BLaER1 (cell line): ENCODE measurements around the gene INHBA.

Source experiments
- H3K27ac ChIP-seq: shearing (Covaris generic); formaldehyde crosslinking; 2 replicates; pipeline ENCODE4 v1.8.1; 2022
- H3K27me3 ChIP-seq: shearing (Covaris generic); formaldehyde crosslinking; 2 replicates; pipeline ENCODE4 v1.8.1; 2022
- H3K36me3 ChIP-seq: shearing (Covaris generic); formaldehyde crosslinking; 2 replicates; pipeline ENCODE4 v1.8.1; 2022
- H3K4me1 ChIP-seq: shearing (Covaris generic); formaldehyde crosslinking; 2 replicates; pipeline ENCODE4 v1.8.1; 2022
- H3K4me2 ChIP-seq: shearing (Covaris generic); formaldehyde crosslinking; 2 replicates; pipeline ENCODE4 v1.8.1; 2022
- H3K4me3 ChIP-seq: shearing (Covaris generic); formaldehyde crosslinking; 2 replicates; pipeline ENCODE4 v1.8.1; 2022
- H3K9ac ChIP-seq: shearing (Covaris generic); formaldehyde crosslinking; 2 replicates; pipeline ENCODE4 v1.8.1; 2022
- H3K9me3 ChIP-seq: shearing (Covaris generic); formaldehyde crosslinking; 2 replicates; pipeline ENCODE4 v1.8.1; 2022
- H4K20me1 ChIP-seq: shearing (Covaris generic); formaldehyde crosslinking; 2 replicates; pipeline ENCODE4 v1.8.1; 2022
- Cebpa-rat ChIP-seq: shearing (Covaris generic); IDR thresholded peaks from 2 replicates; pipeline ENCODE4 v1.8.1; 2022

Gene INHBA

DNA sequence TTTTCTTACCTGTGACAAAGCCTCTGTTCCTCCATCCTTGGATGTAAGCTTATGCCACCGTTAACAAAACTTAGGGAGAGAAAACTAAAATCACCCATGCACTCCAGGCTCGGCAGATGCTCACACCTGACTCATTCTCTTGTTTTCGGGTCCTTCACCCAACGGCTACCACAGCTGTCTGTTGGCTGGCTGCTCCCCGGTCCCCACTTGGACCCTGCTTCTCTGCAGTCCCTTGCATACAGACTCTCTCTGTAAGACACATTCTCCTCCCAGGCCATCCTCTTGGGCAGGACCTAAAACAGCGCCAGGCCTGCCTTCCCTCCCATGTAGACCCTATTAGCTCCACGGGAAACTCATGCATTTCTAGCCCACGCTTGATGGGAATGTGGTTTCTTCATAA is 12.1 kb upstream of the INHBA start:
- no peak for TF ChIP-seq Cebpa-rat
- Histone ChIP-seq H3K4me2 (no peak overlapping the region), H3K4me3 (no peak overlapping the region), H4K20me1 (no peaks in the 10 kb centered on the region), H3K27me3 (no peaks in the 10 kb centered on the region), H3K9ac (no peak overlapping the region), H3K36me3 (no peaks in the 10 kb centered on the region), H3K9me3 (no peaks in the 10 kb centered on the region), H3K4me1 (no peaks in the 10 kb centered on the region), H3K27ac (no peak overlapping the region)

DNA sequence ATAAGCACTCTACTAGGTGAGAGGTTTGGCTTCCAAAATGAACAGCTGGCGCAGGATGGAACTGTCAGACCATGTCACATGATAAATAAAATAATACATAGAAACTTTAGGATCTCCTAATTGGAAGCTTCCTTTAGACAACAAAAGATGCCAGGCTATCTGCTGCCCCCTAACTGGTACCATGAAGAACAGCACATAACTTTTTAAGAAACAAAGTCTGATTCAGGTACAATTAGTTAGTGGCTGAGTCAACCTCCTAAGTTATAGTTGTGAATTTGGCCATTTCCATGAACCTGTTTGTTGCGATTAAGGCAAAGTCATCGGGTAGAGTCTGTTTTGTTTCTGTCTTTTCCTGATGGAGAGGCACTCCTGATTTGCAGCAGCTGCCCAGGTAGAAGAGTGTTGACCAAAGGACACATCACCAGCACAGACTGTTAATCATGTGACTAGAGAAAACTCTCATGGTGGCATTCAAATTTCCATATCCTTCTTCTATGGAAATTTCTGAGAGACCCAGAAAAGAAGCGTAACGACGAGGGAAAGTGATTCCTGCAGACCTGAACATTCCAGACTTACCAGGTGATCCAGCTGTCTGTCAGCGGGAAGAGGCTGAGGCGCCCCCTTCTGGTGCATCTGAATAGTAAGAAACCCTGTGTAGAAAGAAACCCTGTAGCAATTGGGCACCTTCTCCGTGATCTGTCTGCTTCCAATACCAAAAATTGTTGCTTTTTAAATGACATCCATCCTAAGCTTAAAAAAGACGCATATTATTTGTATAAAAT is 8.6 kb upstream of the INHBA start:
- Histone ChIP-seq H3K36me3 (no peaks in the 10 kb centered on the region), H3K27me3 (no peaks in the 10 kb centered on the region), H3K9ac (no peak overlapping the region), H3K4me3 (no peak overlapping the region), H3K4me2 (no peak overlapping the region), H3K27ac (no peak overlapping the region), H3K9me3 (no peaks in the 10 kb centered on the region), H3K4me1 (no peaks in the 10 kb centered on the region), H4K20me1 (no peaks in the 10 kb centered on the region)
- TF ChIP-seq Cebpa-rat: no peak

DNA sequence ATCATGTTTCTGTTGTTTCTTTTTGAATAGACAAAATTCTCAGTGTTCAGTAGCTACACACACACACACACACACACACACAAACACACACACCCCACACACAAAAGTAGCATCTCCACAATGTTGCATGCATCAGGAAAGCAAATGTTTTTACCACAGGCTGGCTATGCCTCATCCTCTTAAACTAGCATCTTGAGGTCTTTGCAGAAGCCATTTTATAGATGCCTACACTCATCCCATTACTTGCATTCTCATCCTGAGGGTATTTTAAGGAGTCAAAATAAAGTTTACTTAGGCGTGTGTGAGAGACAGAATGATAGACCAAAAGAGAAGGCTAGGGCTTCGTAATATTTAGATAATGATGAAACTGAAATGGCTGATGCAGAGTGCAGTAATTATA is 7.9 kb upstream of the INHBA start:
- no peak overlapping the region for H3K4me2 ChIP-seq
- no peaks in the 10 kb centered on the region for H3K27me3 ChIP-seq
- H3K9ac ChIP-seq: no peak overlapping the region
- no peaks in the 10 kb centered on the region for H3K9me3 ChIP-seq
- no peak overlapping the region for H3K4me3 ChIP-seq
- TF ChIP-seq Cebpa-rat: no peak
- H3K36me3 ChIP-seq: no peaks in the 10 kb centered on the region
- H4K20me1 ChIP-seq: no peaks in the 10 kb centered on the region
- H3K27ac ChIP-seq: no peak overlapping the region
- peaks cover 5% of the 10 kb centered on the region for H3K4me1 ChIP-seq

DNA sequence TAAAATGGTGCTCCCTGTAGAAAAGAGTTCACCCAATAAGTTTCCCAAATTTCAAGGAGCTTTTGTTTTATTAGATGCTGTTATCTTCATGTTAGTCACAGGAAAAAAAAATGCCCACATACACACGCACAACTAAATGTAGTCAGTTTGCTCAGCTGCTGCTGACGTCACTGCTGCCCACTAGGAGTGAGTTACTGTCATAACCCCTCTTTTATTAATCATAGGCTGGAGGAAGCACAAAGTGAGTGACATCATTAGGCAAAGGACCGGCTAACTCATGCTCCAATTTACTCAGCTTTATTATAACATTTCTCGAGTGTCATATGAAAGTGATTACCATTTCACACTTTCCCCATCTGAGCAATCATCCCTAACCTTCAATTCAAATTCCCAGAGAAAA is 6.7 kb upstream of the INHBA start:
- H3K9ac ChIP-seq: no peak overlapping the region
- TF ChIP-seq Cebpa-rat: no peak
- no peaks in the 10 kb centered on the region; the same call in 1 of the 2 replicates for H3K27me3 ChIP-seq
- H3K27ac ChIP-seq: no peak overlapping the region
- H3K4me1 ChIP-seq: peaks cover 15% of the 10 kb centered on the region
- H4K20me1 ChIP-seq: no peaks in the 10 kb centered on the region
- H3K9me3 ChIP-seq: no peaks in the 10 kb centered on the region
- no peak overlapping the region for H3K4me3 ChIP-seq
- H3K4me2 ChIP-seq: no peak overlapping the region
- H3K36me3 ChIP-seq: no peaks in the 10 kb centered on the region

DNA sequence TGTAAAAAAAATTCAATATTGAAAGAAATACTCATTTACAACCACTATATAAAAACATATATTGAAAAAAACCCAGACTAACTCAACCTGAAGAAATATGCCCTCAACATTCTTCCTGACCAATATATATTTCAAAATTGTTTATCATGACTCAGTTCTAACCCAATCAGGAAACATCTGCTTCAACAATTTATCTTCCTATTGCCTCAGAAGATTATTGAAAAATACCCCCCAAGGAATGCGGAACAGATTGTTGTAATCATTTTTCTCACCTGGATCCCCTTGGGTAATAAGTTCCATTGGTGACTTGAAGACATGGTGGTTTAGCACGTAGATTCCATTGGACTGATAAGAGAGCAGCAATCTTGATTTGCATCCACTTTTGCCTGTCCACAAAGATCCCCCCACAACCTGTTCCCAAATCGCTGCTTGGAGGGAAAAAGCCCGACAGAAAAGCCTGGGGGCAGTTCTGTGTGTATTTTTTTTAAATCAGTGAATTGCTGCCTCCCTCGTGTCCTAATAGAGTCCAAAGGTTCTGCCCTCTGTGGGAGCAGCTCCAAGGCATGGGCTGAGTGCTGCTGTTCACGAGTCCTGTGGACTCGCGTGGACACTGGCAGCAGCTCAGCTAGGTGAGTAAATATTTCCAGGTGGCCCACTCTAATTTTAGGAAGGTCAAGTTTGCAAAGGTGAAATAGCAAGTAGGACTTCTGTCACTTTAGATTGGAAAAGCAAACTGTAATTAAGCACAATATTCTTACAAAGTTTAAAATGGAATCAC is 5.9 kb upstream of the INHBA start:
- TF ChIP-seq Cebpa-rat: no peak
- Histone ChIP-seq H3K36me3 (no peaks in the 10 kb centered on the region), H3K4me3 (no peak overlapping the region), H3K4me1 (peaks cover 15% of the 10 kb centered on the region), H4K20me1 (no peaks in the 10 kb centered on the region), H3K27me3 (no peaks in the 10 kb centered on the region; the same call in 1 of the 2 replicates), H3K4me2 (no peak overlapping the region), H3K27ac (no peak overlapping the region), H3K9me3 (no peaks in the 10 kb centered on the region), H3K9ac (no peak overlapping the region)

DNA sequence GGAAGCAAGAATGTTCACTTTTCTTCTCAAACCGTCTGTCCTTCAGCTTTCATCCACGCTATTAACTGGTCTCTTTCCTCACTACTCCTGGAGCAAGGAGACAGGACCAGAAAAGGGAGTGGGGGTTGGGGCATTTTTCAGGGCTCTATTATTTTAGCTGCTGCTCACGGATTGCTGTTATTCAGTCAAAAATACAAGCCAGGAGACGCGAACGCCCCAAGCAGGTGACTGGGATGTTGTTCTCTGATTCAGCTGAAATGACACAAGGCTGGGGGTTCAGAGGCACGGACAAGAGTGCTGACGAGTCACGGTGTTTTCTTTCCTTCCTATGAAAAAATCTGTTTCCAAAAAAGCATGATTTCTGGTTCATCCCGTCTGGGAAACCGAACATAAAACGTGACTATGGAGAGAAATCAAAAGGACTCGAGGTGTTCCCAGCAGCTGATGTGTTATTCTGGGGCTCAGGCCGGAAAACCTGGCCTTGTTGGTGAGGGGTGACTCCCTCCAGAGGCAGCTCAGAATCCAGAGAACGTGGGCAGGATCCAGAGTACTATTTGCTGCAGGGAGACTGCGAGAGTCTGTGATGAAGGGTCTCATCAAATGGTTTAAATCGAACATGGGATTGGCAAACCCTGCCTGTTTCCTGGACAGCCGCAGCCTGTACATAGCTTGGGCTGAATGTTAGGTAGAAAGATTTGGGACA is 3.5 kb upstream of the INHBA start:
- TF ChIP-seq Cebpa-rat: no peak
- peaks cover 9% of the 10 kb centered on the region for H3K27me3 ChIP-seq
- H3K9ac ChIP-seq: no peak overlapping the region
- H3K27ac ChIP-seq: no peak overlapping the region
- no peak overlapping the region for H3K4me3 ChIP-seq
- peak overlapping the region; percentile 85 for H3K4me2 ChIP-seq
- H3K4me1 ChIP-seq: peaks cover 15% of the 10 kb centered on the region
- H3K9me3 ChIP-seq: no peaks in the 10 kb centered on the region
- H3K36me3 ChIP-seq: no peaks in the 10 kb centered on the region
- H4K20me1 ChIP-seq: no peaks in the 10 kb centered on the region

DNA sequence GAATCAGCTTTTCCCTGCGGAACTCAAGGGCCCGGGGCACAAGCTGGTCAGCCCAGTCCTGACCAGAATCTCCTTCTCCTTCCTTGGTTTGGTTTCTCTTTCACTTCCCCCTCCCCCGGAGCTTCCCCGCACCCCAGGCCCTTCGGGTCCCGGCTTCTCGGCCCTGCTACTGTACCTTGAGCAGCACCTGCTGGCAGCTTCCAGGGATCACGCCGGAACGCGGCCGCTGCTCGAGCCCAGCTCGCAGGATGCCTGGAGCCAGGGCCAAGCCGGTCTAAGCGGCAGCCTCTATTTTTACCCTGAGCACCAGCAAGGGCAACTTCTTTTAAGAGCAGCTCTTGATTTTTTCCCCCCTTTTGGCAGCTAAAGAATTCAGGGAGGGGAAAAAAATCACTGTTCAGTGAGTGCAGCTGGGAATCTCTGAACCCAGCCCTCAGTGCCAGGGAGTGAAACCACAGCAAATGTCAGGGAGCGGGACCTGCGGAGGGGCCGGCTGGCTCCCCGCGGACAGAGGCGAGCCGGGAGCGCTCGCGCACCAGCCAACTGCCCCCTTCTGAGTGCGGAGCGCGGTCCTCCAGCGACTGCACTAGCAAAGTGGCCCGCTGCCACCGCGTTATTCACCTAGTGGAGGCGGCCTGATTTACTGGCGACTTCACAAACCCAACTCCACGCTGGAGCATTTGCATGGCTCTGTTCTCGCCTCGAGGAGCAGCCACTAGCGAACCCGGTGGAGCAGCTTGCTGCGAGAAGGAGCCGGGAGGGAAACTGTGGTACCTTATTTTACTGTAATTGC is 2.4 kb upstream of the INHBA start:
- Histone ChIP-seq H3K36me3 (no peaks in the 10 kb centered on the region), H3K4me3 (peak overlapping the region; percentile 64), H3K27ac (no peak overlapping the region), H4K20me1 (no peaks in the 10 kb centered on the region), H3K9me3 (no peaks in the 10 kb centered on the region), H3K4me2 (peak overlapping the region; percentile 85), H3K9ac (peak overlapping the region; percentile 65), H3K4me1 (peaks cover 15% of the 10 kb centered on the region), H3K27me3 (peaks cover 17% of the 10 kb centered on the region)
- TF ChIP-seq Cebpa-rat: no peak

DNA sequence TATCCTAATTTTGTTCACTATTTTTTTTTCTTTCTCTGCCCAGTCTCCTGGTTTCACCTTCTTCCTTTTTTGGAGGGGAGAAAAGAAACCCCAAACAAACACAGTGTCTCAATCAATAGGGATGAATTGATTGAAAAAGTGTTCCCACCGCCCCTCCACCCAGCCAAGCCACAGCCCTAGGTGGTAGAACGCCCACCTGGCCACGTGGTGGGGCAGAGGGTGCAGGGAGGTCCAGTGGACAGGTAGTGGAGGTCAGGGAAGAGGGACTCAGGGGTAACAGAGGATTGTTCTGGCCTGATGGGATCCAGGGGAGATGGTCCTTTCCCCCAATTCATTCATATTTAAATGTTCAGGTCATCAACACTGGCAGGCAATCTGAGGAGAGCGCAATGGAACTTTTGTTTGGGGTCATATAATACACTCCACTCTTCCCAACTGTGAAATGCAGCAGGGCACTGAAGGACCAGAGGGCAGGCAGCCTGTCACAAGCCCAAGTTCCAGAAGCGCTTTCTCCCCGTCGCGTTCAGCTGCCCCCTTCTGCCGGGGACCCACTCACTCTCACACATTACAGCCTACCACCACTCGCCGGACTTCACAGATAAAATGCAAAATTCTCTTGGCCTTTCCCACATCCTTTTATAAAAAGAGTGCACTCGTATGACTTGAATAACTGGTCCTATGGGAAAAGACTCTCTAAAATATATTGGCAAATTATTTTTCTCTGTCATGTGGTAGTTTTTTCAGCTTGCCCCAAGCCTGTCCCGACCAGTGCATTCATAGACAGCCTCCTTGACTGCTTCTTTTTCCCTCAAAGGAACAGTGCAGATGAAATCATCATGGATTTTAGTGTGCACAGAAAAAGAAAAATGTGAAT is 1.6 kb downstream of the INHBA start:
- Histone ChIP-seq H3K4me1 (peaks cover 15% of the 10 kb centered on the region), H3K4me2 (no peak overlapping the region)

DNA sequence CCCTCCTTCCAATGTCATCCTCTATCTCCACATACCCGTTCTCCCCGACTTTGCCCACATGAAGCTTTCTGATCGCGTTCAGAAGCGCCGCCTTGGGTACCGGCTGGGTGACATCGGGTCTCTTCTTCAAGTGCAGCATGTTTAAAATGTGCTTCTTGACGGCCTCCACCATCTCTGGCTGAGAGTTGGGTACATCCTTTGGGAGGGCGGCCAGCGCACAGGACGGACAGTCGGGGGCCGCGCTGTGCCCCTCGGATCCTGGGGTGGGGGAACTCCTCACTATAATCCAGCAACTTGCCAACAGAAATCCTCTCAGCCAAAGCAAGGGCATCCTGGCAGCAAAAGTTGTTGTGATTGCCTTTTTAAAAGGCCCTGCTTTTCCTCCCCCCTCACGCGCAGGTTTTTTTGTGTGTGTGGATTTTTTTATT is 2.8 kb downstream of the INHBA start:
- peaks cover 4% of the 10 kb centered on the region; the same call in 1 of the 2 replicates for H3K4me1 ChIP-seq
- H3K4me3 ChIP-seq: no peak overlapping the region
- no peaks in the 10 kb centered on the region for H3K36me3 ChIP-seq
- H3K27ac ChIP-seq: no peak overlapping the region
- no peaks in the 10 kb centered on the region for H3K9me3 ChIP-seq
- no peak overlapping the region for H3K4me2 ChIP-seq
- H4K20me1 ChIP-seq: no peaks in the 10 kb centered on the region
- no peak for TF ChIP-seq Cebpa-rat
- no peak overlapping the region for H3K9ac ChIP-seq
- H3K27me3 ChIP-seq: peaks cover 37% of the 10 kb centered on the region

More for the DNA sequence above, 1.6 kb downstream of the INHBA start:
- H4K20me1 ChIP-seq: no peaks in the 10 kb centered on the region
- H3K9me3 ChIP-seq: no peaks in the 10 kb centered on the region
- H3K27ac ChIP-seq: no peak overlapping the region
- no peak overlapping the region for H3K4me3 ChIP-seq
- no peak overlapping the region for H3K9ac ChIP-seq
- TF ChIP-seq Cebpa-rat: no peak
- H3K27me3 ChIP-seq: peaks cover 37% of the 10 kb centered on the region
- H3K36me3 ChIP-seq: no peaks in the 10 kb centered on the region
